HG03103 (cell line): ENCODE results near the gene CPEB1.
"Not testable (repeated sequence)": the region's sequence is repeated elsewhere in the genome, so short reads cannot be mapped to it uniquely, and the experiment has no call there.

Experiments
- ATAC-seq: cut with Tn5 transposase; IDR thresholded peaks from one replicate; pipeline ENCODE4 v1.9.1; 2021; ENCODE audit warnings: low read depth; ENCODE audit not compliant: unreplicated experiment

Gene CPEB1

DNA sequence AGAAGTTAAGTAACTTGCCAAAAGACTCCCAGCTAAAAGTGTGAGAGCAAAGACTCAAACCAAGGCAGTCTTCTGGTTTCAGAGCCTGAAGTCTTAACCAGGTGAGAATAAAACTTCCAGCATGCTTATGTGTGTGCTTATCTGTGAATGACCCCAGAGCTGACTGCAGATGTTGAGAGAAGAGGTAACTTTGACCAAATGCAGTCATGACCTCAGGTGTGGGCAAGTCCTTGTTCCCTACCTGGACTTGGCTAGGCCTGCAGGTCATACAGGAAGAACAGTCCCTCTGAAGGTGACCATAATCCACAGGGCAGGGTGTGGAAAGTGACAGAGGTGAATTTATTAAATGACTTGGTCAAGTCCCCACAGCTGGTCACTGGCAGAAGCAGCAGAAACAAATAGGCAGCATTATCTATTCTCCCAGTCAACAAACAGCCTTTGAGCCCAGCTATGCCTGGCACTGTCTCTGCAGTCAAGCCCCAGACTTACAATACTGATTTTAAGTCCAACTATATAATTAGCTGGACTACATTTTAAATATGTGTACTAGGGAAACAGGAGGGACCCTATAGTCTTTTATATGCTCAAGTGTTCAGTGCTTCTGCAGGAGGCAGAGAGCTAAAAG, 3.0 kb upstream of the CPEB1 start:
- no peak for ATAC-seq

DNA sequence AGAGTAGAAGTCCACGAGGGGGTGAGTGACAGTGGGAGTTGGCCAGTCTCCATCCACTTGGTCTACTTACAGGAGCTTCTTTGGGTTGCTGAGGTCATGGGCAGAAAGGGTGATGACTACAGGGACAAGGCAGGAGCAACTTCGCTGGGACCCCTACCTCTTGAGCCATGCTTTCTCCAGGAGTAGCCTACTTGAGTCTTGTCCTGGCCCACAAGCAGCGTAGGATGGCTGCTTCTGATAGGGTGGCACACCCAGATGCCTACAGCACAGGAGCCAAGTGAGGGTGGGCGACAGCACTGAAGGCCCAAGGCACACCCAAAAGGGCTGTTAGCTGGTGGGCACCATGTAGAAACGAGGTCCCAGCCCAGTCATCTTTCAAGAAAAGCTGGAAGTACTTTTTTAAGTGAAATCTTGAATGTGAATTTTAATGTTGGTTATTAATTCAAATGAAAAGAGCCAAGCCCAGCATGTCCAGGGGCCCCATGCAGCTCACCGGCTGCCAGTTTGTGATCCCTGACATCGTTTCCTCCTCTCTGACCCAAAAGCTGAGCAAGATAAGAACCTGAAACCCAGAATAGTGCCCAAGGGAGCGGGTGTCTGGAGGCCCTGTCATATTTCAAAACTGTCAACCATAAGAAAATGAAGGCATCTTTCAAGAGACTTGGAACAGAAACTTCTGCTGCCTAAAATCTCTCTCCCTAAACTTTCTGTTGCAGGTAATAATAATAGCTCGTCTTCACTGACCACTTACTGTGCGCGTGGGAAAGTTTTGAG, 2.2 kb upstream of the CPEB1 start:
- no peak for ATAC-seq

DNA sequence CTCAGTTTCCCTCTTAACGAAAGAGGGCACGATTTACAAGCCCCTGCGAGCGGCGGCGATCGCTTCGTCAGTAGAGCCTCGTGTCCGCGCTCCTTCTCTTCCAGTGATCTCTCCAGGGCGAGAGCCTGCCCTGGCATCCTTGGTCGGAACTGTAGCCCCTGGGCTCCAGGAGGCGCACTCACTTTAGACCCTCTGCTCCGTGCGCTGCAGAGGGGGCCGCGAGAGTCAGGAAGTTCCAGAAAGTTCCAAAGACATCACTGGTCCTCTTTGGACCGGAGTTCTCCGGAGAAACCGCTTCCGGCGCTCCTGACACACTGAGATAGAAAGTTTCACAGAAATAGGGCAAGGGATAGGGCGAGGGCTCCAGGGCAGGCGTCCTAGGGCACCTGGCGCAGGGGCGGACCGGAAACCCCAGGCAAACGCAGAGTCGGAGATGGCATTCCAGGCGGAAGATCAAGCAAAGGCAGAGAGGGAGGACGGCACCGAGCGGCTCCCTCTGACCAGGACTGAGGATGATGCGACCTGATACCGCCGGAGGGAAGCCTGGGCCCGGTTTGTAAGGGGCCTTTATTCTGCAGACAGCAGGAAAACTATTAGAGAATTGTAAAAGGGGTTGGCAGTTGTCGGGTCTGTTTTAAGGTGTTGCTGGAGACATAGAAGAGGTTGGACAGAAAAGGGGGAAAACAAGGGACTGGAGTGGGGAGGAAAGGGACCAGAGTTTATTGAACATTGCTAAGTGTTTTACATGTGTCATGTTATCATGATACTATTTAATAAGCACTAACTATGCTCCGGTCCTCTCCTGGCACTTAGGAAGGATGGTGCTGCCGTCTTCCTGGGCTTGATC, 1.3 kb upstream of the CPEB1 start:
- ATAC-seq: no peak

DNA sequence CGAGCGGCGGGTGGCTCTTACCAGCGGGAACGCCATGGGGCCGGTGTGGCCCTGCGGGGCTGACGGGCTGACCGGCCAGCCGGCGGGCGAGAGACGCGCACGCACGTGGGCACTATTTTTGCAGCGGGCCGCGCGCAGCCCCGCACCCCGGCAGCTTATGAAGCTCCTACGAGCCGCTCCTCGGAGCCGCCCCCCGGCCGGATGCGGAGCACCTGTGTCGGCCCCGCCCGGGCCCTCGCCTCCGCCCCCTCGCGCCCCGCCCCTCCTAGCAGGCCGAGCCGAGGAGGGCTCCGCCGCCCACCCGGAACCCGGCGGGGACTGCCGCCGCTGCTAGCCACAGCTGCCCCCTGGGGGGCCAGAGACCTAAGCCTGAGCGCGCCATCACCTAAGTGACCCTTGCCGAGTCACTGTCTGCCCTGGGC, 683 bp upstream of the CPEB1 start:
- ATAC-seq: no peak

DNA sequence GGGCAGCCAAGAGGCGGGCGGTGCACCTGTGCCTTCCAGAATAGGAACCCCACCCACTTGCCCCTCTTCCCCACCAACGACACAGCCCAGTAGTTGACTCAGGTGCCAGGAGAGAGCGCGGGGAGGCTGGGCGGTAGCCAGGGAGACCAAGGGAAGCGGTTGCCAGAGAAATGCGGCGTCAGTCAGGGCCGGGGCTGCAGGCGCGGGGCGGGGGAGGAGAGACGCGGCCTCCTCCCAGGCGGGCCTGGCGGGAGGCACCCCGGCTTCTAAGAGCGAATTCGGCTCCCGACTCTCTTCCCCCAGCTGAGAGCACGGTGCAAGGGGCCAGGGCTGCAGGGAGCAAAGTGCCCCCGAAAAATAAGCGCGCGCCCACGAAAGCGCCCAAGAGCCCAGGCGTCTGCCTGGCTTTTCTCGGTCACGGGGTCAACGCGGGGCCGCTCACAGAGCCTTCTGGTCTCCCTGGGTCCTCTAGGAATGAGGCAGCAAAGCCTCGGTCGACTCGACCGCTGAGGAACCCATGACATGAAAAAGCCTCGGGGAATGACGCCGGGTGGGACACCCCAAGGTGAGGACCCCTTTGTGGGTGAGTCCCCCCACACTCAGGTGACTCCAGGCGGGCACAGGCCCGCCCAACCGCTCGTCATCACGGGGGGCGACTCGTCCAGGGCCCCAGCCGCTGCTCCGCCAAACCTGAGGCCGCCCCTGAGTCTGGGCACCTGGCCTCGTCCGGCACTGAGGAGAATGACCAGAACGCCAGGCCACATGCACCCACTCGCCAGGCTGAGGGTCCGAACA, 716 bp downstream of the CPEB1 start:
- ATAC-seq: no peak

DNA sequence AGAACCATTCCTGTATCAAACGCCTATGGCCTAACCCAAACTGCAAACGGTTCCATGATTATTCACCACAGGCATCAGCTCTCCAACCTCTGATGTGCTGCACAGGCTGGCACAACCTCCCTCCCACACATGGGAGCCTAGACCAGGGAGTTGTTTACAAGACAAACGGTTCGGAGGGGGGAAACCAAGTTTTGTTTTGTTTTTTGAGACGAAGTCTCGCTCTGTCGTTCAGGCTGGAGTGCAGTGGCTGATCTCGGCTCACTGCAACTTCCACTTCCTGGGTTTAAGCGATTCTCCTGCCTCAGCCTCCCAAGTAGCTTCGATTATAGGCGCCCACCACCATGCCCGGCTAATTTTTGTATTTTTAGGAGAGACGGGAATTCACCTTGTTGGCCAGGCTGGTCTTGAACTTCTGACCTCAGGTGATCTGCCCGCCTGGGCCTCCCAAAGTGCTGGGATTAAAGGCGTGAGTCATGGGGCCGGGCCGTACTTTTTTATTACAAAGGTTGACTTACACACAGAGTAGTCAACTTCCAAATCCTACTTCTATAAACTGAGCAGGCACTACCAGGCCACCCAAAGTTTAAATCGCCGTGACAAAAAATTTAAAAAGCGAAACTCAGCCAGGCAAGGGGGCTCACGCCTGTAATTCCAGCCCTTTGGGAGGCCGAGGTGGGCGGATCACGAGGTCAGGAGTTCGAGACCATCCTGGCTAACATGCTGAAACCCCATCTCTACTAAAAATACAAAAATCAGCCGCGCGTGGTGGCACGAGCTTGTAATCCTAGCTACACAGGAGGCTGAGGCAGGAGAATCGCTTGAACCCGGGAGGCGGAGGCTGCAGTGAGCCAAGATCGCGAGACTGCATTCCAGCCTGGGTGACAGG, 2.0 kb downstream of the CPEB1 start:
- ATAC-seq: not testable (repeated sequence)

DNA sequence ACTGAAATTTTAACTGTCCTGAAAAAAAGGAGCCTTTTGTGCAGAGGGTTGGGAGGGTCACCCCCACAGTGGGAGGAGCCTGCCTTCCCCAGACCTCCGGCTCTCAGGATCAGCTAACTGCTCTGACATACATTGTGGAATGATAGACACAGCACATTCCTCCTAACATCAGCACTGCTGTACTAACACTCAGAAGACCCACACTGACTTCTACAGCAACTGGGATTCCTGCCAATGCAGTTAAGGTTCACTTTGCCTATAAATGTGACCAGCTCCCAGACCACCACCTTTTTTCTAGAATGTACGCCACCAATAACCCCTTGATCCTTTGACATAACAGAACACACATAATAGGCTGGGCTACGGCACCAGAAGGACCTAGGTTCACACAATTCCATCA, 3.2 kb downstream of the CPEB1 start:
- ATAC-seq: no peak

DNA sequence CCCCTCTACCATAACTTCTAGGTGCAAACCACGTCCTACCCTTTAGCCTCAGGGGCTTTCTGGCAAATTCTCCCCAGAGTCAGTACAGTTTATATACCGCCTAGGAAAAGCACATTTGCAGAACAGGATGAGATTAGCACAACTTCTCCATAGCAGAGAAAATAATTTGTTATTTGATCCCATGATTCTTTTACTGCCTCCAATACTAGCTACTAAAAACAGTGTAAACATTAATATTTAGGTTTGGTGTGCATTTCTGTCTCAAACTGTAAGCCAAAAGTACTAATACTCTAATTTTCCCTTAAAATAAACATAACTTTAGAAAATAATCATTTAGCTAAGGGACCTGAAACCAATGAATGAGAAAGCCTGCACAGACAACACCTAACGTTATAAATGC, 4.5 kb downstream of the CPEB1 start:
- no peak for ATAC-seq

DNA sequence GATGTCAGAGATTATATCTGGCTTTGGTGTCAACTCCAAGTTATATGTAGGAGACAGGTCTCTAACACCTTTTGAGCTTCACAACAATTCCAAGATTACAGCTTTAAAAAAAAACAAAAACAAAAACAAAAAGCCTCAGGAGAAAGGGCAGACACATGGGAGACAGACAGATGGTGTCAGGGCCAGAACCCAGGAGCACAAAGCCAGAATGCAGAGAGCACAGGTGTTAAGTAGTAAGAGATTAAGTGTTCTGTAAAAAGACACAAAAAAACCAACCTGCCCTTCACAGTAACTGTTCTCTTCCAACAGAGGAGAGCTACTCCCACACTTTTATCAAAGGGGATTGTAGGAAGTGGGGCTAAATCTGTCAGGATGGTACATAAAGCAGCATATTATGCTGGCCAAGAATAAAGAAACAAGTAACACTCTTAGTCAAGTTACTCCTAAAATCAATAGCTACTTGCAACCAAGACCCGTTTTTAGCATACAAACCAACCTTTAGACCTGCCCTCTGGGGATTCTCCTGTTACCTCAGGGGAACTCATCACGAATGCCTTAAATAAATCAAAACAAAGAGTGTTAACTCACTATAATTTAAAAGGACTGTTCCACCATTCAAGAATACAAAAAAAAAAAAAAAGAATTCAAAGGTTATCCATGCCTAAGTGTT, 5.9 kb downstream of the CPEB1 start:
- no peak for ATAC-seq

DNA sequence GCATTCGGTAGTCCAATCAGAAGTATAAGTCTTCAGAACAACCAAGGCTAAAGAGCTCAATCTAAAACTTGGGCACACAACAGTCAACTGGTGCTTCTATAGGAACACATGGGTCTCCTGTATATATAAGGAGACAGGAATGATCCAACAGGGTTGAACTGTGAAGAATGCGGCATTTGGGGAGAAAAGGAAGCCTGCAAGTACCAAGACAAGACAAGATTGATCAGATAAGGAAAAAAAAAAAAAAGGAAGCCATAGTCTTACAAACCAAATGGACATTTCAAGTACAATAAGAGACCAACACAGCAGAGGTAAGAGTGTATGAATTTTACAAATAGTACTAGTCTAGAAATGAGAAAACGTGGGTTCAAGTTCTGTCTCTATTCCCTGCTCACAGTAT, 6.5 kb downstream of the CPEB1 start:
- ATAC-seq: no peak

DNA sequence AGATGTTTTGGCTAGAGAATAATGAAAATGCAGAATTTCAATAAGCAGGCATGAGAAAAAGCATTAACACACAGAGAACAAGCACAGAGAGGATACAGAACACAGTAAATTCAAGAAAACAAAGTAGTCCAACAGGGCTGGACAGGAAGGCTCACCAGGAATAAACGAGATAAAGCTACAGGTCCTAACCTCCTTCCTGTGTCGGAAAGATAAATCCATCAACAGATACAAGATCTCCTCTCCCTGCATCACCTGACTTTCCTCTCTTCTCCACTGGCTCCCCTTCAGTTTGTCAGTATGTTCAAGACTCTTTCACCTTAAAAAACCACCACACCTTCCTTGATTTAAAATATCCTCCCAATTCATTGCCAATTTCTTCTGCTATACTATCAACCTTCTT, 11.4 kb downstream of the CPEB1 start:
- ATAC-seq: no peak

DNA sequence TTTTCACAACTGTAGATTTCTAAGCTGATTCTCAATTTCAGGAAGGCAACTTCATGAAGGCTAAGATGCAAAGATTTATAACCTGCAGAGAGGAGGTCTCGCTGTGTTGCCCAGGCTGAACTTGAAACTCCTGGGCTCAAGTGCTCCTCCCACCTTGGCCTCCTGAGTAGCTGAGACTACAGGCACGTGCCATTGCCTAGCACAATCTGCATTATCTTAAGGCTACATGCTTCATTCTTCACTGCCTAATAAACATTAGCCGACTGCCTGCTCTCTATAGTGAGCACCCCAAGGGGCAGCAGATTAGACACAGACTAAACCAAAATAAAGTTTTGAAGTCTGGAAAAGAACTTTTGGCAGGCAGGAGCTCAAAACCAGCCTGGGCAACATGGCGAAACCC, 17.1 kb downstream of the CPEB1 start:
- no peak for ATAC-seq

DNA sequence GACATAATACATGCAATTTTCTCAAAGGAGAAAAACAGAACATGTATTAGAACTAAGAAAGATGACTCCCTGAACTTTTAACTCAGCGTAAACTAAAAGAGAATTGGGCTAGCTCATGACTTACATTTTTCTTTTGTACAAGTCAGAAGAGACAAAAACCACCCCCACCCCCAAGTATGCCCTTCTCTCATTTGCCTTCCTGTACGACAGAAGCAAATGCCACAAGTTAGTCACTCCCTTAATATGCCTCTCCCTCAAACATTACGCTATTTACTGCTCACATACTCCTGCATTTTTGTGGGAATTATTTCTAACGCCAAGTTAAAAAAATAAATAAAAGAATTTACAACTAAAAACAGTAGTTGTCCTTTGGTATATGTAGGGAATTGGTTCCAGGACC, 22.0 kb downstream of the CPEB1 start:
- no peak for ATAC-seq

DNA sequence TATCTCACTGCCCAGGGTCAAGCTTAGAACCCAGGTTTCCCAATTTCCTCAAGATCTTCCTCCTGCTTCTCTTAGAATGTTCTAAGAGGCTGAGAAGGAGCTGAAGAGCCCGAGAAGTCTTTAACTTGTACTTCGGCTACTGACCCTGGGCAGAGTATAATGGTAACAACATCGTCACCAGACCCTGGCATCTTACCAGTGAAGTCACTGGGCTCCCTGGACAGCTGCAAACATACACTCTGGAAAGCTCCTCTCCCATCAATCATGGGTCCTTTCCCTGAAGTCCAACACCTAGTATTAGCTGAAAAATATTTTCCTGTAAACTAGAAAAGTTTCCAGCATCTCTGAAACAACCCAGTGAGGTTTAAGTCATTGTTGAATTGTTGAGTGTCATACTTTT, 22.7 kb downstream of the CPEB1 start:
- no peak for ATAC-seq

DNA sequence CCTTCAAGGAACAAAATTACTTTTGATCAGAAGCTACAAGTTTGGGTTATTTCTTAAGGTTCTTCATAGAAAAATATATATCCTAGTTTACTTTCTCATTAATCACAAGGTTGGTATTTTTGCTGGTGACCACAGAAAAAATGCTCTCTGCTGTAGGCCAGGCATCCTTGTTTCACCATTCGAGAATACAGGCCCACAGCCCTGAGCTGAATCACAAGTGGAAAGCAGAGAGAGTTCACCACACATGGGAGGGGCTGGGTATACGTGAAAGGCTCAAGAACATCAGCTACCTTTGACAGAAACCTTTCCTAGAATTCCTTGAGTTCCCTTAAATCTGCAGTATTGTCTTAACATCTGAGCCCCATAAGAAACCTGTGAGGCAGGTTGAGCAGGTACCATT, 23.2 kb downstream of the CPEB1 start:
- no peak for ATAC-seq

DNA sequence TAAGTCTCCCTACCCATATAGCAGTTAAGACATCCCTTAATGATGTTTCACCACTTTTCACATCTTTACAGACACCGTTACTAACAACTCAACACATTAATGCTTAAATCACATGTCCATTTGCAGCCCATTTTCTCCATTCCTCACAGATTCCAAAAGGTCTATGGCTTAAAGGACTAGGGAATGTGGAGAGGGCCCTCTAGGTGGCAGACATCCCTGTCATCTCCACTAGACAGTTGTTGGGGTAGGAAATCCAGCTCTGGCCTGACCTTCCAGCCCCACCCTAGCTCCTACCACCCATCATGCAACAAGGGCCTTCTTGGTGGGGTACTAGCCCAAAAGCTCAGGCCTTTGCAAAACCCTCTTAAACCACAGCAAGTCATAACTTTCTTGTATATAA, 25.2 kb downstream of the CPEB1 start:
- ATAC-seq: no peak

DNA sequence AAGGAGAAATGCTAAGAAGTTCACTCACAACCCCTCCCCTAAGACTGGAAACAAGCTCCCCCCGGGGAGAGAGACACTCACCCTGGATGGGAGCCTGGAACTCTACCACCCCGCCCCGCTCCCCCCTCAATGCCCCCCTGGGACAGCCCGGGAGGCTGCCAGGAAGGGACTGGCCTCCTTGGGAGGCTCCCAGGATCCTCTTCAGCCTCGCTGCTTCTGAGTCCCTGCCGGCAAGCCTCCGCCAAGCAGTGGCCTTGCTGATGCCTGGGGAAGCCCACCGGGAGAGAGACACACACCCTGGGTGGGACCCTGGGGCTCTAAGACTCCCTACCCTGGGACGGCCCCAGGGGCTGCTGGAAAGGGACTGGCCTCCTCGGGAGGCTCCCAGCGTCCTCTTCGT, 33.4 kb downstream of the CPEB1 start:
- ATAC-seq: no peak

DNA sequence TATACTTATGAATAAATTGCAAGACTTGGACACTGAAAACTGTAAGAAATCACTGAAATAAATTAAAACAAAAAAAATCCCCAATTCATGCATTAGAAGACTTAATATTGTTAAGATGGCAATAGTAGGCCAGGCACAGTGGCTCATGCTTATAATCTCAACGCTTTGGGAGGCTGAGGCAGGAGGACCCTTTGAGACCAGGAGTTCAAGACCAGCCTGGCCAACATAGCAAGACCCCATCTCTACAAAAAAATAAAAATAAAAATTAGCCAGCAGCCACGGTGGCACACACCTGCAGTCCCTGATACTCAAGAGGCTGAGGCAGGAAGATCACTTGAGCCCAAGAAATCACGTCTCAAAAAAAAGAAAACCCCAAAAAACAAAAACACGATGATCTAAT, 35.8 kb downstream of the CPEB1 start:
- no peak for ATAC-seq

DNA sequence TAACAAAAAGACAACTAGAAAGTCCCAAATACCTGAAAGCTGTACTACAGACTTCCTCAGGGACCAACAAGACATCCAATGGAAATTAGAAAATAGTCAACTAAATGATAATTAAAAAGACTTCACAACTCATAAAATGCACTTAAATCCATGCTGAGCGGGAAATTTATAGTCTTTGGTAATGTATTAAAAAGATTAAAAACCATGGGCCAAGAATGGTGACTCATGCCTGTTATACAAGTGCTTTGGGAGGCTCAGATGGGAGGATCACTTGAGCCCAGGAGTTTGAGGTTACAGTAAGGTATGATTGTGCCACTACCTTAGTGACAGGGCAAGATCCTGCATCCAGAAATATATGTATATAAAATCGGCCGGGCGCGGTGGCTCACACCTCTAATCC, 45.0 kb downstream of the CPEB1 start:
- ATAC-seq: no peak
